Measurements from ENCODE around the gene DOCK2.
"Not testable (repeated sequence)": the region's sequence is repeated elsewhere in the genome, so short reads cannot be mapped to it uniquely, and the experiment has no call there.

Gene DOCK2

DNA sequence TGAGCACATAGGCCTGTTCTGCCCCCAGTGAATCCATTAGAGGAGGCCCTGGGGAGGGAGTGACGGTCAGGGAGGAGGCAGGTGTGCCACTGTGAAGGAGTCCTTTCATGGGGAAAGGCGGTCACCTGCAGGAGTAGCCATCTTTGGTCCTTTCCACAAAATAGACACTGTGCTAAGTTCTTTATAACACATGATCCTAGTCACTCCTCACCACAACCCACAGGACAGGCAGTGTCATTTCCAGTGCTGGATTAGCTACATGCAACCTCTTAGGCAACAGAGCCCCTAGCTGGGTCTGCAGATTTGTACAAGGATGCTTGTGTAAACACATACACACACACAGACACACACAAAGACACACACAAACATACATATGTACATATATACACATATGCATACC, 18.3 kb downstream of the DOCK2 start:
- H3K4me3 ChIP-seq (replicated peaks; ENCODE audit: low read depth, low read length) = no peak overlapping the region
- no peak for DNase-seq (ENCODE audit: extremely low read depth, low read depth)
- TF ChIP-seq, protein P1, sequence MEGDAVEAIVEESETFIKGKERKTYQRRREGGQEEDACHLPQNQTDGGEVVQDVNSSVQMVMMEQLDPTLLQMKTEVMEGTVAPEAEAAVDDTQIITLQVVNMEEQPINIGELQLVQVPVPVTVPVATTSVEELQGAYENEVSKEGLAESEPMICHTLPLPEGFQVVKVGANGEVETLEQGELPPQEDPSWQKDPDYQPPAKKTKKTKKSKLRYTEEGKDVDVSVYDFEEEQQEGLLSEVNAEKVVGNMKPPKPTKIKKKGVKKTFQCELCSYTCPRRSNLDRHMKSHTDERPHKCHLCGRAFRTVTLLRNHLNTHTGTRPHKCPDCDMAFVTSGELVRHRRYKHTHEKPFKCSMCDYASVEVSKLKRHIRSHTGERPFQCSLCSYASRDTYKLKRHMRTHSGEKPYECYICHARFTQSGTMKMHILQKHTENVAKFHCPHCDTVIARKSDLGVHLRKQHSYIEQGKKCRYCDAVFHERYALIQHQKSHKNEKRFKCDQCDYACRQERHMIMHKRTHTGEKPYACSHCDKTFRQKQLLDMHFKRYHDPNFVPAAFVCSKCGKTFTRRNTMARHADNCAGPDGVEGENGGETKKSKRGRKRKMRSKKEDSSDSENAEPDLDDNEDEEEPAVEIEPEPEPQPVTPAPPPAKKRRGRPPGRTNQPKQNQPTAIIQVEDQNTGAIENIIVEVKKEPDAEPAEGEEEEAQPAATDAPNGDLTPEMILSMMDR (IDR thresholded peaks at IDR 0.05; ENCODE audit: low read depth, low read length, missing control alignments) = no peak

DNA sequence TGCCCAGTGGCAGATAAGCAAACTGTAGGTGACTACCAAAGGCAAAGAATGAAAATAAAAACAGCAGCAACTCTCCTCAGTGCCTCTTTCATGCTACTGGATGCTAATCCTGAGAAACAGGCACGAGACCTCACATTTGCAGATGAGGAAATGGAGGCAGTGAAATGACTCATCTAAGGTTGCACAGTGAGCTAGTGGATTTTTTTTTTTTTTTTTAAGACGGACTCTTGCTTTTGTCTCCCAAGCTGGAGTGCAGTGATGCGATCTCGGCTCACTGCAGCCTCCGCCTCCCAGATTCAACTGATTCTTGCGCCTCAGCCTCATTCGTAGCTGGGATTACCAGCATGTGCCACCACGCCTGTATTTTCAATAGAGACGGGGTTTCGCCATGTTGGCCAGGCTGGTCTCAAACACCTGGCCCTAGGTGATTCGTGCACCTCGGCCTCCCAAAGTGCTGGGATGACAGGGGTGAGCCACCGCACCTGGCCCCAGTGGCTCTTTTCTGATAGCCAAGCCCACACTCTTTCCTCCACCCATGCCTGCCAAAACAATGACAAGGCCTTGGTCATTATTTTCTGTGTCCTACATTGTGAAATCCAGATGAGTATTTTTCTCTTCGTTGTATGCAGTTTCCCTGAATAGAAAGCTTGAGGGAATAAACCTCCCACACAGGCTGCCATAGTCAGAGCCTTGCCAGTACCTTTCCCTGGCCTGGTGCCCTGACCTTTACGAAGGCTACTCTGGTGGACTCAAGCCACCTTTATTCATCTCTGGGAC, 19.2 kb downstream of the DOCK2 start:
- H3K4me3 ChIP-seq (replicated peaks; ENCODE audit: low read depth, low read length) = no peak overlapping the region
- TF ChIP-seq, protein P1 (IDR thresholded peaks at IDR 0.05; ENCODE audit: low read depth, low read length, missing control alignments) = no peak
- no peak for DNase-seq (ENCODE audit: extremely low read depth, low read depth)

DNA sequence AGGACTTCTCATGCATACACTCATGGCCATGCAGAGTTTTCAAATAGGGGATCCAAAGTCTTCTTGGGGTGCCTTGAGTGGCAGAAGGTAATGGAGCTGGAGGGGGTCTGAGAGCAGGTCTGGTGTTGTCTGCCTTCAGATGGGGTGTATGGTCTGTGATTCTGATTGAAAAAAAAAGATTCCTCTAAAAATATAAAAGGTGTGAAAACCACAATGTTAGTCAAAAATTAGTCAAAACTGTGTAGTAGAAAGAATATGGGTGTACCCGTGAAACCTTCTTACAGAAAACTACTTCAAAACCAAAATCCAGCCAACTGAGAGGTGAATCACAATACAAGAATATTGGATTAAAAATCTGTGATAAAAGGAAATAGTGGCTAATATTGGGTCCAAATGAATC, 20.1 kb downstream of the DOCK2 start:
- DNase-seq (ENCODE audit: extremely low read depth, low read depth) = no peak
- no peak overlapping the region for H3K4me3 ChIP-seq (replicated peaks; ENCODE audit: low read depth, low read length)
- TF ChIP-seq, protein P1 (IDR thresholded peaks at IDR 0.05; ENCODE audit: low read depth, low read length, missing control alignments) = no peak

DNA sequence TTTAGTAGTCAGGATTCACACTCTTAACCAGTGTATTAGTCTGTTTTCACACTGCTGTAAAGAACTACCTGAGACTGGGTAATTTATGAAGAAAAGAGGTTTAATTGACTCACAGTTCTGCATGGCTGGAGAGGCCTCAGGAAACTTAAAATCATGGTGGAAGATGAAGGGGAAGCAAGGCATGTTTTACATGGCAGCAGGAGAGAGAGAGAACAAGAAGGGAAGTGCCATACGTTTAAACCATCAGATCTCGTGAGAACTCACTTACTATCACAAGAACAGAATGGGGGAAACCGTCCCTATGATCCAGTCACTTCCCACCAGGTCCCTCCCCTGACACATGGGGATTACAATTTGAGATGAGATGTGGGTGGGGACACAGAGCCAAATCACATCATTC, 25.4 kb downstream of the DOCK2 start:
- DNase-seq (ENCODE audit: extremely low read depth, low read depth); H3K4me3 ChIP-seq (replicated peaks; ENCODE audit: low read depth, low read length): not testable (repeated sequence)

DNA sequence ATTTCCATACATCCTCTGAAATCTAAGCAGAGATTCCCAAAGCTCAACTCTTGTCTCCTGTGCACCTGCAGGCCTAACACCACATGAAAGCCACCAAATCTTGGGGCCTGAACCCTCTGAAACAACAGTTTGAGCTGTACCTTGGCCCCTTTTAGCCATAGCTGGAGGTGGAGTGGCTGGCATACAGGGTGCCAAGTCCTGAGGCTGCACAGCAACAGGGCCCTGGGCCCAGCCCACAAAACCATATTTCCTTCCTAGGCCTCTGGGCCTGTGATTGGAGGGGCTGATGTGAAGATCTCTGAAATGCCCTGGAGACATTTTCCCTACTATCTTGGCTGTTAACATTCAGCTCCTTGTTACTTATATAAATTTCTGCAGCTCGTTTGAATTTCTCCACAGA, 26.5 kb downstream of the DOCK2 start:
- no peak overlapping the region for H3K4me3 ChIP-seq (replicated peaks; ENCODE audit: low read depth, low read length)
- DNase-seq (ENCODE audit: extremely low read depth, low read depth) = no peak
- TF ChIP-seq, protein P1 (IDR thresholded peaks at IDR 0.05; ENCODE audit: low read depth, low read length, missing control alignments) = no peak

DNA sequence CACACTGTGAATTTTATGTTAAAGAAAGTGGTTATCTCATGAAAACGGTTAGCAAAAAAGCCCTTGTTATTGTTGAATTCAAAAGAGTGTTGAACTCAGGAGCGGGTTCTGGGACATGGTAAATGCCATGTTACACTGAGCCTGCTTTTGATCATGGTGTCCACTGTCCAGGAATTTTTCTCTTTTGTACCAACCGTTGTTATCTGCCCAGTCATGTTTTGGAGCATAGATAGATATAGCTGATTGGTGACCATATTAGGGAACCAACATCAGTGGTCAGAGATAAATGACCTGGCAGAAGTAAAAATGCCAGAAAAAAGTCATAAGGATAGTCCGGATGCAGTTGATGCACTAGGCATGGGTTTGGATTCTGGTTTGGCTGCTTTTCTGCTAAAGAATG, 29.3 kb downstream of the DOCK2 start:
- TF ChIP-seq, protein P1 (IDR thresholded peaks at IDR 0.05; ENCODE audit: low read depth, low read length, missing control alignments) = no peak
- no peak for DNase-seq (ENCODE audit: extremely low read depth, low read depth)
- no peak overlapping the region for H3K4me3 ChIP-seq (replicated peaks; ENCODE audit: low read depth, low read length)

DNA sequence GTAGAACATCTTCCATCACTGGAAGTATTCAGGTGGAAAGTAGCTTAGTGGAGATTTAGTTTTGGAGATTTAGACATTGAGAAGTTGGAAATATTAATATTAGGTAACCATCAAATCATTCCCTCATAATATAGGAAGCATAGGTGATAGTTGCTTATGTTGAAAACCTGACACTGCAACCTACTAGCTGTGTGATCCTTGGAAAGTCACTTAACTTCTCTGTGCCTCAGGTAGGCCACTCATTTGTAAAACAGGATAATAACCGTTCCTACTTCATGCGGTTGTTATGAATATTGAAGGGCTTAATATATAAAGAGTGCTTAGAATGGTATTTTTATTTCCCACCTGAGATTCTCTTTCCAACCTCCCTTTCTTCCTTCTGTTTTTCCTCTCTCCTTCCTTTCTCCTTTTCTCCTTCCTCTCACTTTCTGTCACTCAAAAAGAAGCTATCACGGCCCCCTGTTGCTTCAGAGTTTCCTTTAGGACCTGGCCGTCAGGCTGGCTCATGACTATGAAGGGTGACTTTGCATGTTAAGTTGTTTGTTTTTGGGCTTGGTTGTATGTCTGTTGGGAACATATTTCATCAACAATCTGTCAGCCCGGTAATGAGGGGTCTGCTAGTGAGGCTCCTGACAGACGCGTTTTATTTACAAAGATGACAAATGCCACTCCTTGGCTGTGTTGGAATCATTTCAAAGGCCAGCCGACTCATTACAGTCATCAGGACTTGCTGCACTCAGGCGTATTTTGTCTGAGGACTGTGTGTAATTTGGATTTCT, 31.0 kb downstream of the DOCK2 start:
- H3K4me3 ChIP-seq (replicated peaks; ENCODE audit: low read depth, low read length) = no peak overlapping the region
- DNase-seq (ENCODE audit: extremely low read depth, low read depth) = no peak
- TF ChIP-seq, protein P1 (IDR thresholded peaks at IDR 0.05; ENCODE audit: low read depth, low read length, missing control alignments) = no peak

All from HFF-Myc (cell line).